Measurements from ENCODE around the gene CAPN7.

Gene CAPN7

DNA sequence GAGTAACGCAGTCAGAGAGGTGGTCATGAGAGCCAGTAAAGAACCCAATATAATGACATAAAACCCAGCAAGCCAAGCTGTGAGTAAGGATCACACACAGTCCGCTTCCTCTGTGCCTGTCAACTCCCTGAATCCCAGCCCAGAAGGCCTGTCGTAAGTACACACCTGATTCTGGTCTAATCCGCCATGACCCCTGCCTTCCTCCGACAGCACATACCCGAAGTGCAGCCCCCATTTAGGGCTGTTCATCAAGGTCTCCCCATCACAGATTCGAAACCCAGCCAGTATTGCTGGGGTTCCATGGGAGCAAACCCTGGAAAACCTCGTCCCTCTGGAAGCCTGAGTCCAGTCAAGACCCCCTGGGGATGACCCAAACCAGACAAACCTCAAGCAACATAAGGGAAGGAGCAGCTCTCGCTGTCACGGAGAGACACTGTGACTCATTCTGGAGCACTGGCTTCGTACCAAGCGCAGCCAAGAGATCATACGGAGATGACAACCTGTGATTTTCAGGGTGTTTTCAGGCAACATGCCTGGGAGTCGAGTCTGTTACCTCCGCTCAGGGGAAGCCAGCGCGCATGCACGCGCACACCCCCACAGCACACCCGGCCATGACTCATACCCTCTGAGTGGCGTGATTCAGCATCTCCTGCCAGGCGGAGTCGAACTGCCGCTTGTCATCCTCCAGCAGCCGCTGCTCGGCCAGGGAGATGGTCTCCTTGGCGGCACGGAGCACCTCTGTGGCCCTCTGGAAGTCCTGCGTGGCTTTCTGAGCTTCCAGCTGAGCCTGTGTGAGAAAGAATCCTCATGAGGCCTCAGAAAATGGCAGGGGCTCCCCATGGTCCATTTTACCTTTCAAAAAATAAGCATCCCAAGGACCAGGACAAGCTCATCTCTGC lies 63.3 kb downstream of the CAPN7 start:
- H3K9ac ChIP-seq (ENCODE audit: low read length in 5 of 5), result peak overlapping the region; percentile 25 to 75 (median 53)
- H3K4me3 ChIP-seq (ENCODE audit: low read depth in 1 of 5, low read length in 5 of 5), result peak overlapping the region in 4 of 5 donors; percentile 1 to 50 (median 31)
- peaks cover 19 to 60% (median 58%) of the 10 kb centered on the region in 5 donors for H3K4me1 ChIP-seq (ENCODE audit: control insufficient read depth in 5 of 5, insufficient read depth in 5 of 5, low read length in 5 of 5)

DNA sequence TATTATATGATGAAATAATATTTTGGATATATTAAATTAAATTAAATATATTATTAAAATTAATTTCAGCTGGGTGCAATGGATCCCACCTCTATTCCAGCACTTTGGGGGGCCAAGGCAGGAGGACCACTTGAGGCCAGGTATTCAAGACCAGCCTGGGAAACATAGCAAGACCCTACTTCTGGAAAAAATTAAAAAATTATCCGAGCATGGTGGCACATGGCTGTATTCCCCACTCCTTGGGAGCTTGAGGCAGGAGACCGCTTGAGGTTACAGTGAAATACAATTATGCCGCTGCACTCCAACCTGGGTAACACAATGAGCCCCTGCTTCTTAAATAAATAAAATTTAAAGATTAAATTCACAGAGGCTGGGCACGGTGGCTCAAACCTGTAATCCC lies 65.0 kb downstream of the CAPN7 start:
- no peak overlapping the region for H3K9ac ChIP-seq (ENCODE audit: low read length in 5 of 5)
- H3K27ac ChIP-seq (ENCODE audit: low read depth, low read length), result peak overlapping the region; percentile 69

More for the DNA sequence above, 63.3 kb downstream of the CAPN7 start:
- H3K27ac ChIP-seq (ENCODE audit: low read depth, low read length), result peak overlapping the region; percentile 86
- H3K36me3 ChIP-seq (ENCODE audit: control insufficient read depth in 5 of 5, insufficient read depth in 5 of 5, low read length in 5 of 5), result peaks cover 0 to 42% (median 22%) of the 10 kb centered on the region in 5 donors
- no peaks in the 10 kb centered on the region for H3K9me3 ChIP-seq (ENCODE audit: control insufficient read depth in 5 of 5, low read length in 5 of 5)
- no peaks in the 10 kb centered on the region for H3K27me3 ChIP-seq (ENCODE audit: control insufficient read depth in 5 of 5, insufficient read depth in 4 of 5, low read length in 5 of 5)

DNA sequence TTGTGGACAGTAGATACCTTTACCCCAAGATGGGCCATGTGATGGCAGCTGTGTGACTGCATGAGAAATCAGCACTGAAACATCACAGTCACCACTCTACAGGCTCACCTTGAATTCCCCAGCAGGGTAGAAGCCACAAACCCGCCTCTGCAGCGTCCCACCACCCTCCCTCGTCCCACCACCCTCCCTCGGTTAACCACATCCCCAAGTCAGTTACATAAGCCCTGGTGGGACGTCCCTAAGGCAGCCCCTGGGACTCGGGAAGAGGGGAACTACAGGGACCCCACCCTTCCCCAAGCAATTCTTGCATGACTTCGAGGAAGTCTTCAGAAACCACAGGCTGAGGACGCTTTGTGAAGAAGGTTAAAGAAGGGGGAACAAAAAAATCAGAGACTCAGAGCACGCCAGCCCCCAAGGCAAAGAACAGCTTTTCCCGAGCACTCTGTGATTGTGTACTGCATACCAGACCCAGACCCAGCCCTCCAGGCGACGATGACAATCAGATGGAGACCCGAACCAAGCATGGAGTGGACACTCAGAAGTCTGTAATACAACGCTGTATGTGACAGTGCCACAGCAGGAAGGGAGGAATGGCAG lies 65.8 kb downstream of the CAPN7 start:
- peaks cover 16 to 46% (median 41%) of the 10 kb centered on the region in 5 donors for H3K4me1 ChIP-seq (ENCODE audit: control insufficient read depth in 5 of 5, insufficient read depth in 5 of 5, low read length in 5 of 5)
- H3K9ac ChIP-seq (ENCODE audit: low read length in 5 of 5), result peak overlapping the region in 1 of 5 donors; percentile 7
- H3K9me3 ChIP-seq (ENCODE audit: control insufficient read depth in 5 of 5, low read length in 5 of 5), result no peaks in the 10 kb centered on the region
- H3K27me3 ChIP-seq (ENCODE audit: control insufficient read depth in 5 of 5, insufficient read depth in 4 of 5, low read length in 5 of 5), result no peaks in the 10 kb centered on the region
- H3K4me3 ChIP-seq (ENCODE audit: low read depth in 1 of 5, low read length in 5 of 5), result no peak overlapping the region
- H3K36me3 ChIP-seq (ENCODE audit: control insufficient read depth in 5 of 5, insufficient read depth in 5 of 5, low read length in 5 of 5), result peaks cover 0 to 28% (median 10%) of the 10 kb centered on the region in 5 donors
- peak overlapping the region; percentile 69 for H3K27ac ChIP-seq (ENCODE audit: low read depth, low read length)

More for the DNA sequence above, 65.0 kb downstream of the CAPN7 start:
- no peaks in the 10 kb centered on the region for H3K9me3 ChIP-seq (ENCODE audit: control insufficient read depth in 5 of 5, low read length in 5 of 5)
- H3K36me3 ChIP-seq (ENCODE audit: control insufficient read depth in 5 of 5, insufficient read depth in 5 of 5, low read length in 5 of 5), result peaks cover 0 to 37% (median 18%) of the 10 kb centered on the region in 5 donors
- no peak overlapping the region for H3K4me3 ChIP-seq (ENCODE audit: low read depth in 1 of 5, low read length in 5 of 5)
- peaks cover 16 to 48% (median 44%) of the 10 kb centered on the region in 5 donors for H3K4me1 ChIP-seq (ENCODE audit: control insufficient read depth in 5 of 5, insufficient read depth in 5 of 5, low read length in 5 of 5)
- no peaks in the 10 kb centered on the region for H3K27me3 ChIP-seq (ENCODE audit: control insufficient read depth in 5 of 5, insufficient read depth in 4 of 5, low read length in 5 of 5)

GRCh38 chr3:15272426-15273196 lies 66.6 kb downstream of the CAPN7 start:
- Histone ChIP-seq H3K27ac (ENCODE audit: low read depth, low read length) (peak overlapping the region; percentile 69), H3K4me1 (ENCODE audit: control insufficient read depth in 5 of 5, insufficient read depth in 5 of 5, low read length in 5 of 5) (peaks cover 16 to 44% (median 36%) of the 10 kb centered on the region in 5 donors), H3K36me3 (ENCODE audit: control insufficient read depth in 5 of 5, insufficient read depth in 5 of 5, low read length in 5 of 5) (peaks cover 0 to 21% (median 3%) of the 10 kb centered on the region in 5 donors), H3K27me3 (ENCODE audit: control insufficient read depth in 5 of 5, insufficient read depth in 4 of 5, low read length in 5 of 5) (no peaks in the 10 kb centered on the region), H3K9ac (ENCODE audit: low read length in 5 of 5) (peak overlapping the region in 1 of 5 donors; percentile 7), H3K4me3 (ENCODE audit: low read depth in 1 of 5, low read length in 5 of 5) (no peak overlapping the region), H3K9me3 (ENCODE audit: control insufficient read depth in 5 of 5, low read length in 5 of 5) (no peaks in the 10 kb centered on the region)

DNA sequence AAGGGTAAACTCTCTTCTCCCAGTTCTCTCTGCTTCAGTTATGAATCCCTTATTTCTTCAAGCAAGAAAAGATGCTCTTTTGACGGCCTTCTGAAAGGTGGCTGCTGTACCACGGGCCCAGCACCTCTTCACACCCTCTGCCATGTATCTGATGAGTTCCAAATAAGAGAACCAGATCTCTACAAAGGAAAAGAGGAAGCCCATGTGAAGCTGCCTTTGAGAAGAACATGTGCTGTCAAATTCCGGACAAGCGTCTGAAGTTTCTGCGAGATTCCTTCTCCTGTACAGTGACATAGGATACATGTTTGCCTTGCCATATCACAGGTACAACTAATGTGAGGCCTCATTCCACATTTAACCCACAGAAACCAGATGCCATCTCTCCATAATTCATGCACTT lies 67.2 kb downstream of the CAPN7 start:
- Histone ChIP-seq H3K27ac (ENCODE audit: low read depth, low read length) (peak overlapping the region; percentile 69), H3K4me3 (ENCODE audit: low read depth in 1 of 5, low read length in 5 of 5) (no peak overlapping the region)

GRCh38 chr3:15276028-15276724 lies 70.1 kb downstream of the CAPN7 start:
- peaks cover 0 to 9% (median 3%) of the 10 kb centered on the region in 5 donors for H3K36me3 ChIP-seq (ENCODE audit: control insufficient read depth in 5 of 5, insufficient read depth in 5 of 5, low read length in 5 of 5)
- peaks cover 0 to 34% (median 20%) of the 10 kb centered on the region in 5 donors for H3K4me1 ChIP-seq (ENCODE audit: control insufficient read depth in 5 of 5, insufficient read depth in 5 of 5, low read length in 5 of 5)
- H3K9ac ChIP-seq (ENCODE audit: low read length in 5 of 5), result no peak overlapping the region
- H3K9me3 ChIP-seq (ENCODE audit: control insufficient read depth in 5 of 5, low read length in 5 of 5), result no peaks in the 10 kb centered on the region
- no peak overlapping the region for H3K4me3 ChIP-seq (ENCODE audit: low read depth in 1 of 5, low read length in 5 of 5)
- no peaks in the 10 kb centered on the region for H3K27me3 ChIP-seq (ENCODE audit: control insufficient read depth in 5 of 5, insufficient read depth in 4 of 5, low read length in 5 of 5)
- no peak overlapping the region for H3K27ac ChIP-seq (ENCODE audit: low read depth, low read length)

More for the DNA sequence above, 67.2 kb downstream of the CAPN7 start:
- Histone ChIP-seq H3K4me1 (ENCODE audit: control insufficient read depth in 5 of 5, insufficient read depth in 5 of 5, low read length in 5 of 5) (peaks cover 16 to 37% (median 31%) of the 10 kb centered on the region in 5 donors), H3K27me3 (ENCODE audit: control insufficient read depth in 5 of 5, insufficient read depth in 4 of 5, low read length in 5 of 5) (no peaks in the 10 kb centered on the region), H3K9ac (ENCODE audit: low read length in 5 of 5) (peak overlapping the region in 1 of 5 donors; percentile 28), H3K9me3 (ENCODE audit: control insufficient read depth in 5 of 5, low read length in 5 of 5) (no peaks in the 10 kb centered on the region), H3K36me3 (ENCODE audit: control insufficient read depth in 5 of 5, insufficient read depth in 5 of 5, low read length in 5 of 5) (peaks cover 0 to 19% (median 3%) of the 10 kb centered on the region in 5 donors)

GRCh38 chr3:15277861-15278500 lies 71.9 kb downstream of the CAPN7 start:
- Histone ChIP-seq H3K27me3 (ENCODE audit: control insufficient read depth in 5 of 5, insufficient read depth in 4 of 5, low read length in 5 of 5) (no peaks in the 10 kb centered on the region), H3K36me3 (ENCODE audit: control insufficient read depth in 5 of 5, insufficient read depth in 5 of 5, low read length in 5 of 5) (peaks cover 0 to 5% (median 3%) of the 10 kb centered on the region in 5 donors), H3K9ac (ENCODE audit: low read length in 5 of 5) (no peak overlapping the region), H3K4me3 (ENCODE audit: low read depth in 1 of 5, low read length in 5 of 5) (no peak overlapping the region), H3K4me1 (ENCODE audit: control insufficient read depth in 5 of 5, insufficient read depth in 5 of 5, low read length in 5 of 5) (peaks cover 0 to 28% (median 21%) of the 10 kb centered on the region in 5 donors), H3K27ac (ENCODE audit: low read depth, low read length) (no peak overlapping the region), H3K9me3 (ENCODE audit: control insufficient read depth in 5 of 5, low read length in 5 of 5) (no peaks in the 10 kb centered on the region)

- Histone ChIP-seq H3K4me1 (ENCODE audit: control insufficient read depth in 5 of 5, insufficient read depth in 5 of 5, low read length in 5 of 5) (peaks cover under 1 to 29% (median 21%) of the 10 kb centered on the region in 5 donors), H3K9me3 (ENCODE audit: control insufficient read depth in 5 of 5, low read length in 5 of 5) (no peaks in the 10 kb centered on the region), H3K27me3 (ENCODE audit: control insufficient read depth in 5 of 5, insufficient read depth in 4 of 5, low read length in 5 of 5) (no peaks in the 10 kb centered on the region), H3K4me3 (ENCODE audit: low read depth in 1 of 5, low read length in 5 of 5) (no peak overlapping the region), H3K27ac (ENCODE audit: low read depth, low read length) (peak overlapping the region; percentile 54), H3K36me3 (ENCODE audit: control insufficient read depth in 5 of 5, insufficient read depth in 5 of 5, low read length in 5 of 5) (peaks cover 0 to 3% (median 0%) of the 10 kb centered on the region in 5 donors), H3K9ac (ENCODE audit: low read length in 5 of 5) (no peak overlapping the region)
Measured at GRCh38 chr3:15279205-15279604, 73.2 kb downstream of the CAPN7 start.

Data from subcutaneous abdominal adipose tissue (tissue), 5 donors.